ENCODE results near the gene PPIL1.

DNA sequence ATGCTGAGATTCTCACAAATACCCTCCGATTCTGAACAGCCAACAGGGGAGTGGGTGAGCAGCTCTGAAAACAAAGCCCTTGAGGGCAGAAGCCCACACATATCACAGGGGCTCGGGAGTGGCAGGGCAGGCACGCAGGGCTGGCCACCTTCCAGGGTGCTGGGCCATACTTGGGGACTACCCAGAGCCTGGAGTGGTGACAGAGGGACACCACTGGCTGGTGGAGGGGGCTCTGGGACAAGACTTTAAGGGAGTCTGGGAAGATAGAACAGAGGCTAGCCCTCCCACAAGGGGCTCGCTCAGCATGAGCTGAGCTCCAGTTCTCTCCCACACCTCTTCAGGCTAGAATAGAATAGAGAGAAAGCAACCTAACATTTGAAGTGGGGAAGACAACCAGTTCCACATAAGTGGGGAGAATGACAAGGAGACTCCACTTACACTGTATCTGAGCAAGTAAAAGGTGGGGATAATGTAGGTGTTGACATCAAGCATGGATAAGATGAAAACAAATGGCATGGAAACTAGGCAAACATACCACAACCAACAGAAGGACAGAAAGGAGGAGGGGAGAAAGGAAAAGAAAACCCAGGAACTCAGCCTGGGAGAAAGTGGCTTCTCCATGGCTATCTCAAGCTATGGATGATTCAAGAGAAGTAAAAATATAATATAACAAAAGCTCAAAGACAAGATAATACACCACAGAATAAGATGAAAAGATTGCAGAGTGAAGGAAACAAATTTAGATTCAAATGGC lies 7.0 kb downstream of the PPIL1 start:
- no peak for TF ChIP-seq CTCF (IDR thresholded peaks at IDR 0.05)
- no peak for TF ChIP-seq REST (IDR thresholded peaks at IDR 0.05)
- no peak for TF ChIP-seq RFX5 (IDR thresholded peaks at IDR 0.05)
- no peak for TF ChIP-seq JUN (IDR thresholded peaks at IDR 0.05)
- TF ChIP-seq, protein P1, sequence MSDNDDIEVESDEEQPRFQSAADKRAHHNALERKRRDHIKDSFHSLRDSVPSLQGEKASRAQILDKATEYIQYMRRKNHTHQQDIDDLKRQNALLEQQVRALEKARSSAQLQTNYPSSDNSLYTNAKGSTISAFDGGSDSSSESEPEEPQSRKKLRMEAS (IDR thresholded peaks at IDR 0.05) = no peak

Measured in A549 (cell line).